GM12872 (cell line): ENCODE results near the gene PRUNE2.

Source experiments
- TF ChIP-seq, protein P1 (sequence below): IDR thresholded peaks from 3 replicates; pipeline ENCODE4 v1.5.1; 2011; ENCODE audit warnings: low read depth, mild to moderate bottlenecking, low read length, moderate library complexity; ENCODE audit not compliant: insufficient read depth

PRUNE2 gene

DNA sequence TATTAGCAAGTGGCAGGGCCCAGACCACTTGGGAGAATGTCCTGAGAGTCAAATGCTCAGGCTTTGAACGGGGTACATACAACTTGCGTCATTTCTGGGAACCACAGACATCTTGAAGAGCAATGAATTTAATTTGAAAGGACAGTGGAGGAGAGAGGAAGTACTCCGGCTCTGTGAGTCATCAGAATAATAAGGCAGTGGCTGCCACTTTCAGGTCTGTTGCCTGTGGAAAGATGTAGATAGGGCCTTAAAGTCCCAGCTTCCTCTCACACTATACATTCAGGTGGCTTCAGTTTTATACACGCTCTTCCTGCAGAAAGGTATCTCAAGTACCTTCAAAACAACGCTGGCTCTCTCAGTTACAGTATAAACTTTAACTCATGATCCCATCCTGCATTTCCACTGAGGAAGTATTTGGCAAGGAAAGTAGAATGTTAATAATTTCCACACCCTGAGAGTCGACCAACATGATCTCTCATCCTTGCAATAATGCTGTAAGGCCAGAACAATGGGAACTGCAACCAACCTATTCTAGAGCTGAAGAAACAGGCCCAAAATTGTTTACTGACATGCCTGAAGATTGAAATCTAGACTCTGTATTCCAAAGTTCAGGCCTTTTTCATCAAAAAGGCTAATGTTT is 6.8 kb upstream of the PRUNE2 start:
- TF ChIP-seq, protein P1, sequence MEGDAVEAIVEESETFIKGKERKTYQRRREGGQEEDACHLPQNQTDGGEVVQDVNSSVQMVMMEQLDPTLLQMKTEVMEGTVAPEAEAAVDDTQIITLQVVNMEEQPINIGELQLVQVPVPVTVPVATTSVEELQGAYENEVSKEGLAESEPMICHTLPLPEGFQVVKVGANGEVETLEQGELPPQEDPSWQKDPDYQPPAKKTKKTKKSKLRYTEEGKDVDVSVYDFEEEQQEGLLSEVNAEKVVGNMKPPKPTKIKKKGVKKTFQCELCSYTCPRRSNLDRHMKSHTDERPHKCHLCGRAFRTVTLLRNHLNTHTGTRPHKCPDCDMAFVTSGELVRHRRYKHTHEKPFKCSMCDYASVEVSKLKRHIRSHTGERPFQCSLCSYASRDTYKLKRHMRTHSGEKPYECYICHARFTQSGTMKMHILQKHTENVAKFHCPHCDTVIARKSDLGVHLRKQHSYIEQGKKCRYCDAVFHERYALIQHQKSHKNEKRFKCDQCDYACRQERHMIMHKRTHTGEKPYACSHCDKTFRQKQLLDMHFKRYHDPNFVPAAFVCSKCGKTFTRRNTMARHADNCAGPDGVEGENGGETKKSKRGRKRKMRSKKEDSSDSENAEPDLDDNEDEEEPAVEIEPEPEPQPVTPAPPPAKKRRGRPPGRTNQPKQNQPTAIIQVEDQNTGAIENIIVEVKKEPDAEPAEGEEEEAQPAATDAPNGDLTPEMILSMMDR: no peak

DNA sequence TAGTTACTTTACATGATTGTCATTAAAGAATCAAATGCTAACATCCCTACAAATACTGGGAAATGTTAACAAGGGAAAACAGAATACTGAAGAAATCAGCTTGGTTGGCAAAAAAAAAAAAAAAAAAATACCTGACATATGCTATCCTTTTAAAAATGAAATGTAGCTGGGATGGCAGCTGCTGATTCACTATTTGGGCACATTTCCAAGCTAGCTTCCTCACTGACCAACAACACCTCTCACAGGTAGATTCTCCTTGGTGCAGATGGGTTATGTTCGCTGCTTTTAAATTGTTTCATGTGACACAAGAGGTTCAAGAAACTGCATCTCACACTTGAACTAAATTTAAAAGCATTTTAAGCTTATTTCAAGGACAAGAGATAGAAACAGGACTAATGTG is 6.1 kb upstream of the PRUNE2 start:
- TF ChIP-seq, protein P1: no peak

DNA sequence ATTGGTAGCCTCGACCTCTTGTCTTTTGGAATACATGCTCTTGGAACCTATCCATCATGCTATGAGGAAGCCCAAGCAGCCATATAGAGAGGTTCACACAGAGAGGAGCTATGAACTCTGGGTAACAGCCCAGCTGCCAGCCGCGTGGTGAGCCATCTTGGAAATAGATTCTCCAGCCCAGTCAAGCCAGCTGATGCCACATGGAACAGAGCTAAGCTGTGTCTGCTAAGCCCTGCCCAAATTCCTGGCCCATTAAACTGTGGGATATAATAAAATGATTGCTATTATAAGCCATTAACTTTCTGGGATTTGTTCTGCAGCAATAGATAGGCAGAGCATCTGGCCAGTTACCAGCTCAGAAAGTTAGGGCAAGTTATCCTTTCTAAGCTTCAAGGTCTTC is 4.9 kb upstream of the PRUNE2 start:
- TF ChIP-seq, protein P1: no peak

DNA sequence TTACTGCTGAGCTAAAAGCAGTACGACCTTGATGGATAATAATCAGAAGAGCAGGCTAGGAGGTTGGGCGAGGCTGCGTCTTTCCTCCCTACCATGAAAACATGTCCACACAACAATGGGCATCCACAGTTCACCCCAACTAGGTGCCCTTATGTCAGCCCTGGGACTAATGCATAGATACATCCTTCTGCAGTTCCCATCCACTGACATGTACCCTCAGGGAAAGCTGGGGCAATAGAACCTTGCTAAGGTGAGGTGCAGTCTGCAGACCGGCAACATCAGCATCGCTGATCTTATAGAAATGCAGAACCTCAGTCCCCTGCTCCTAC is 697 bp upstream of the PRUNE2 start:
- TF ChIP-seq, protein P1: no peak

DNA sequence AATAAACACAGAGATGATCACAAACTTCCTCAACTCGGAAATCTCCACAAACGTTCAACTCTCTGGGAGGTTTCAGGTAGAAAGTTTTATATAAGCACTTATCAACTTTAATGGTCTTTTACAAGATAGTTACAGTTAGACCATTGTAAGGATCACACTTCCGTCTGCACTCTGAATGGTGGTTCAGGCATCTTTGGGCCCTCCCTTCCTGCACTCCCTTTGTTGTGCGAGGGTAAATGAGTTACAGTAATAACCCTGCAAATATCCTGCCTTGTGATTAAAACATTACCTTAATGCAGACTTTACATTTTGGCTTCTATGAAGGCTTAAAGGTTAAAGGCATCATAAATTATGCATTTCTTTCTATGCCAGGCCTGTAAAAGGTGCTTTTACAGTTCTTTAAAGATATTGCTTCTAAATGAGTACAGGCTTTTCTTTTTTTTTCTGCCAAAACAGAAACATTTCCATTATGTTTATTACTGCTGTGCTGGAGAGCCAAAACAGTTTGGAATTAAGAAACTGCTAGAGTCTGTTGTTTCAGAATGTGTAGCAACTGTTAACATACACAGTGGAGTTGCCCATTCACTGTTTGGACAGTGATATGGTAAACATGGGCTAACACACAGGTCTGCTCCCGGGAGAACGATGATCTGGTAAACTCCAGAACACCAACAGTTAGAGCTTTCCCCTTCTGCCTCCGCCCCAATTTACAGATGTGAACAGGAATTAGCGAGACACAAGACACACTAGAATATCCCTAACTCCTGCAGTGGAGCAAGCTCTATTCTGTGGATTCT is 1.1 kb downstream of the PRUNE2 start:
- TF ChIP-seq, protein P1: no peak

DNA sequence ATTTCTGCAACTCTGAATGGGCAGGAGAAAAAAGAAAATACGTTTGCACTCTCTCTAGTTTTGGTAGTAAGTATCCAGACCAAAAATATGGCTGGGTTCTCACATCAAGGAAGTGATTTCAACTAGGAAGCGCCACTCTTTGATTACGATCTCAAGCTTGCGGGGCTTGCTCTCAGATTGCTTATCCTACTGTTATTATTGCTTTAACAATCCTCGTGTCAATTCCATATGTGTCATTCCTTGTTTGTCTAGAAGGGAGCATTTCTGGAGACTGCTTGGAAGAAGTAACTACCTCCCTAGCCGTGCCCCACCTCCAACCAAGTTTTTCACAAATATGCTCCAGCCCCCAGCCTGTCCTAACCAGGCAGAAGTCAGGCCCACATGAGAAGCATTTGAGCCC is 3.5 kb downstream of the PRUNE2 start:
- TF ChIP-seq, protein P1: no peak

DNA sequence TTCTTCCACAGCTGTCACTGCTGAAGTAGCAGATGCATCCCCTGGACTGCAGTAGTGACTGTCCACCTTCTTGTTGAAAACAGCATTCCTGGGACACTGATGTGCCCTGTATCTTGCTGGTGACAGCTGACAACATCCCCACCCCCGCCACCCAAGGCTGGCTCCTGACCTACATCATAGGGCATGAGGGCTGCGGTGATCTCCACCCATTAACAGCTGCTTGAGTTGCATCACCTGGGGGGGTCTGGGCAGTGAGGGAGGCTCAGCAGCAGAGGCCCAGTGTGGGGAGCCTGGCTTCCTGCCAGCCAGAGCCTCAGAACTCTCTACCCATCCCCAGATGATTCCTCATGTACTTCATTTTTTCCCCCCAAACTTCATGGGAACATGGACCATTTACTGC is 4.1 kb downstream of the PRUNE2 start:
- TF ChIP-seq, protein P1: no peak
